Measurements from ENCODE around the gene ECEL1.
A peak's percentile ranks its signal among the peaks of the same experiment; 100 is the strongest.

GRCh38 chr2:232444409-232445148, 43.1 kb downstream of the ECEL1 start:
- TF ChIP-seq, protein P1, sequence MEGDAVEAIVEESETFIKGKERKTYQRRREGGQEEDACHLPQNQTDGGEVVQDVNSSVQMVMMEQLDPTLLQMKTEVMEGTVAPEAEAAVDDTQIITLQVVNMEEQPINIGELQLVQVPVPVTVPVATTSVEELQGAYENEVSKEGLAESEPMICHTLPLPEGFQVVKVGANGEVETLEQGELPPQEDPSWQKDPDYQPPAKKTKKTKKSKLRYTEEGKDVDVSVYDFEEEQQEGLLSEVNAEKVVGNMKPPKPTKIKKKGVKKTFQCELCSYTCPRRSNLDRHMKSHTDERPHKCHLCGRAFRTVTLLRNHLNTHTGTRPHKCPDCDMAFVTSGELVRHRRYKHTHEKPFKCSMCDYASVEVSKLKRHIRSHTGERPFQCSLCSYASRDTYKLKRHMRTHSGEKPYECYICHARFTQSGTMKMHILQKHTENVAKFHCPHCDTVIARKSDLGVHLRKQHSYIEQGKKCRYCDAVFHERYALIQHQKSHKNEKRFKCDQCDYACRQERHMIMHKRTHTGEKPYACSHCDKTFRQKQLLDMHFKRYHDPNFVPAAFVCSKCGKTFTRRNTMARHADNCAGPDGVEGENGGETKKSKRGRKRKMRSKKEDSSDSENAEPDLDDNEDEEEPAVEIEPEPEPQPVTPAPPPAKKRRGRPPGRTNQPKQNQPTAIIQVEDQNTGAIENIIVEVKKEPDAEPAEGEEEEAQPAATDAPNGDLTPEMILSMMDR (IDR thresholded peaks at IDR 0.05), result peak; percentile 46 to 66 (median 56)
- no peak for TF ChIP-seq POLR2A (IDR thresholded peaks at IDR 0.05)

All from right lobe of liver (tissue), 4 donors.